HCT116 (cell line): ENCODE measurements around the gene CELF2. TPM values are rescaled to one million over a fixed set of nuclear protein-coding genes. Genes with fewer than 3 reads are reported as not detected.

Source experiments
- ATAC-seq: fragments of 200-7000 bp; cut with Tn5 transposase; 2 replicates; pipeline ENCODE4 v1.9.1; 2020; ENCODE audit warnings: mild to moderate bottlenecking, moderate library complexity
- BruUV-seq: library from RNA; stranded (reverse); fragments of 400-500 nt; replicated peaks from 2 replicates; lab custom pipeline; 2021; lab: Mats Ljungman, UMichigan
- CTCF ChIA-PET: fragments of 300-600 bp; sonication (Branson Sonifier 250); formaldehyde crosslinking; loops from one replicate; lab custom pipeline; 2021; ENCODE audit warnings: antibody characterized with exemption; lab: Charles Lee
- POLR2A ChIA-PET: fragments of 300-600, 350-600 bp; sonication (Branson Sonifier 250); formaldehyde crosslinking; loops from one replicate; lab custom pipeline; 2021; ENCODE audit warnings: antibody characterized with exemption; lab: Charles Lee
- RAD21 ChIA-PET, 2 experiments: fragments of 300-600 bp; sonication (Branson Sonifier 250); formaldehyde crosslinking; loops; one replicate each; lab custom pipeline; 2023; ENCODE audit warnings: low total read pairs in 2 of 2; ENCODE audit not compliant: uncharacterized antibody in 2 of 2, unreplicated experiment in 2 of 2, low non-redundant PET in 1 of 2; lab: Charles Lee
- DNase-seq: peaks from one replicate; pipeline ENCODE4 v3.0.0-alpha.2; 2010; ENCODE audit warnings: low read depth, low spot score
- H2AFZ ChIP-seq: fragments of 200-600 bp; shearing (Covaris generic), sonication (generic); 2 replicates; pipeline ENCODE4 v1.6.1; 2017; ENCODE audit warnings: low read depth, mixed run types, mixed read lengths, antibody characterized with exemption, low read length; ENCODE audit not compliant: poor library complexity, severe bottlenecking
- H3K27ac ChIP-seq: 2 replicates; pipeline ENCODE4 v1.5.1; 2012; ENCODE audit warnings: low read depth, low read length
- H3K27me3 ChIP-seq: fragments of 200-600 bp; sonication (generic); 2 replicates; pipeline ENCODE4 v1.6.1; 2016; ENCODE audit warnings: mixed run types, low read length, mixed read lengths; ENCODE audit not compliant: insufficient read depth
- H3K36me3 ChIP-seq, 2 experiments: fragments of 200-500 bp in 1 of 2; fragments of 200-600 bp in 1 of 2; sonication (Bioruptor generic) in 1 of 2; sonication (generic) in 1 of 2; 2 replicates each; pipeline versions ENCODE4 v1.5.1 to v1.6.1; 2014 to 2016; ENCODE audit warnings: low read length in 2 of 2, inconsistent platforms in 1 of 2, mixed read lengths in 1 of 2, mixed run types in 1 of 2; ENCODE audit not compliant: insufficient read depth in 2 of 2, control insufficient read depth in 1 of 2
- H3K4me1 ChIP-seq, 2 experiments: fragments of 200-600 bp in 1 of 2; sonication (generic) in 1 of 2; 2 replicates each; pipeline versions ENCODE4 v1.5.1 to v1.6.1; 2012 to 2017; ENCODE audit warnings: low read length in 2 of 2, inconsistent platforms in 1 of 2, mild to moderate bottlenecking in 1 of 2, mixed read lengths in 1 of 2, mixed run types in 1 of 2, moderate library complexity in 1 of 2; ENCODE audit not compliant: insufficient read depth in 2 of 2, control insufficient read depth in 1 of 2
- H3K4me2 ChIP-seq: fragments of 200-600 bp; sonication (generic); 2 replicates; pipeline ENCODE4 v1.6.1; 2017; ENCODE audit warnings: mixed run types, low read length, mixed read lengths
- H3K4me3 ChIP-seq, 2 experiments: fragments of 200-600 bp in 1 of 2; sonication (generic) in 1 of 2; replicated peaks in 1 of 2; 2 replicates each; pipeline ENCODE4 v1.5.1; 2011 to 2016; ENCODE audit warnings: low read length in 2 of 2, control low read depth in 1 of 2, low read depth in 1 of 2, mild to moderate bottlenecking in 1 of 2, mixed read lengths in 1 of 2, mixed run types in 1 of 2
- H3K79me2 ChIP-seq: fragments of 200-600 bp; sonication (generic); 2 replicates; pipeline ENCODE4 v1.6.1; 2017; ENCODE audit warnings: mild to moderate bottlenecking, mixed run types, low read length, moderate library complexity, mixed read lengths; ENCODE audit not compliant: insufficient read depth
- H3K9ac ChIP-seq: fragments of 200-600 bp; sonication (generic); 2 replicates; pipeline ENCODE4 v1.6.1; 2016; ENCODE audit warnings: low read length, mixed read lengths
- H3K9me2 ChIP-seq: fragments of 200-600 bp; sonication (generic), shearing (Covaris generic); 2 replicates; pipeline ENCODE4 v1.6.1; 2017; ENCODE audit warnings: mixed run types, mild to moderate bottlenecking, moderate library complexity; ENCODE audit not compliant: insufficient read depth
- H3K9me3 ChIP-seq, 2 experiments: fragments of 200-500 bp in 1 of 2; fragments of 200-600 bp in 1 of 2; sonication (Bioruptor generic) in 1 of 2; sonication (generic) in 1 of 2; 2 replicates each; pipeline ENCODE4 v1.6.1; 2014 to 2017; ENCODE audit warnings: low read length in 2 of 2, mixed read lengths in 2 of 2, inconsistent platforms in 1 of 2, low read depth in 1 of 2, mild to moderate bottlenecking in 1 of 2, mixed run types in 1 of 2, moderate library complexity in 1 of 2; ENCODE audit not compliant: control insufficient read depth in 1 of 2, insufficient read depth in 1 of 2
- H4K20me1 ChIP-seq: fragments of 200-600 bp; sonication (generic), shearing (Covaris generic); 2 replicates; pipeline ENCODE4 v1.6.1; 2017; ENCODE audit warnings: mixed run types, mild to moderate bottlenecking, moderate library complexity; ENCODE audit not compliant: insufficient read depth
- ATF3 ChIP-seq: IDR thresholded peaks from 2 replicates; pipeline ENCODE4 v1.6.1; 2012
- CBX3 ChIP-seq: IDR thresholded peaks from 2 replicates; pipeline ENCODE4 v1.6.1; 2012; ENCODE audit warnings: low read depth
- CTCF ChIP-seq, 3 experiments: fragments of 200-600 bp in 1 of 3; sonication (generic) in 1 of 3; IDR thresholded peaks in 2 of 3; conservative IDR thresholded peaks in 1 of 3; 2 replicates each; pipeline ENCODE4 v1.5.1; 2012 to 2017; ENCODE audit warnings: low read depth in 2 of 3, low read length in 2 of 3, antibody characterized with exemption in 1 of 3, borderline replicate concordance in 1 of 3, control low read depth in 1 of 3, mild to moderate bottlenecking in 1 of 3, mixed read lengths in 1 of 3, mixed run types in 1 of 3, moderate library complexity in 1 of 3; ENCODE audit not compliant: insufficient read depth in 1 of 3
- EGR1 ChIP-seq: IDR thresholded peaks from 2 replicates; pipeline ENCODE4 v1.6.1; 2012; ENCODE audit warnings: low read depth
- EZH2phosphoT487 ChIP-seq: fragments of 200-600 bp; IDR thresholded peaks from 2 replicates; pipeline ENCODE4 v1.6.1; 2018; ENCODE audit warnings: antibody characterized with exemption, borderline replicate concordance
- FOSL1 ChIP-seq: IDR thresholded peaks from 2 replicates; pipeline ENCODE4 v1.6.1; 2012; ENCODE audit warnings: low read depth
- JUND ChIP-seq: IDR thresholded peaks from 2 replicates; pipeline ENCODE4 v1.6.1; 2012
- POLR2AphosphoS5 ChIP-seq: IDR thresholded peaks from 2 replicates; pipeline ENCODE4 v1.6.1; 2011; ENCODE audit warnings: mild to moderate bottlenecking, low read depth, low read length, moderate library complexity
- RAD21 ChIP-seq: IDR thresholded peaks from 2 replicates; pipeline ENCODE4 v1.6.1; 2012; ENCODE audit warnings: low read depth, mild to moderate bottlenecking
- REST ChIP-seq: IDR thresholded peaks from 2 replicates; pipeline ENCODE4 v1.6.1; 2012; ENCODE audit warnings: low read depth
- SIN3A ChIP-seq: IDR thresholded peaks from 2 replicates; pipeline ENCODE4 v1.6.1; 2012; ENCODE audit warnings: low read depth
- SP1 ChIP-seq: IDR thresholded peaks from 2 replicates; pipeline ENCODE4 v1.6.1; 2012; ENCODE audit warnings: low read depth
- SRF ChIP-seq: IDR thresholded peaks from 2 replicates; pipeline ENCODE4 v1.6.1; 2012; ENCODE audit warnings: low read depth
- TCF7L2 ChIP-seq: IDR thresholded peaks from 2 replicates; pipeline ENCODE4 v1.7.0; 2011; ENCODE audit warnings: borderline replicate concordance, inconsistent platforms; ENCODE audit not compliant: insufficient read depth, insufficient read length; ENCODE audit errors: extremely low read depth
- ZFX ChIP-seq: fragments of 450-650 bp; IDR thresholded peaks from 2 replicates; pipeline ENCODE4 v1.6.1; 2017
- intact Hi-C: fragments of 100-400 bp; cut with micrococcal nuclease; formaldehyde crosslinking; loops from 2 replicates; pipeline ENCODE4 v1.10.0; 2022
- total RNA-seq: library from RNA; stranded (reverse); gene quantifications from one replicate; pipeline ENCODE4 v1.2.1, GENCODE V29; 2021; ENCODE audit not compliant: unreplicated experiment

CELF2 gene
- total RNA-seq, 1 experiment from 2014 or later, result 0.66 TPM

- Histone ChIP-seq H3K9ac (no peak overlapping the region), H3K36me3 (no peaks in the 10 kb centered on the region), H3K4me2 (no peak overlapping the region), H2AFZ (no peak overlapping the region), H4K20me1 (no peaks in the 10 kb centered on the region), H3K9me2 (no peaks in the 10 kb centered on the region), H3K27me3 (no peaks in the 10 kb centered on the region), H3K27ac (no peak overlapping the region), H3K9me3 (no peaks in the 10 kb centered on the region; a peak in 2 of 4 replicates), H3K4me3 (no peak overlapping the region), H3K79me2 (no peaks in the 10 kb centered on the region), H3K4me1 (no peaks in the 10 kb centered on the region)
- ChIA-PET RAD21 (no interaction called here), CTCF (no interaction called here), POLR2A (no interaction called here)
- BruUV-seq, result no TSS peak
- DNase-seq (no peak), ATAC-seq (no peak)
- intact Hi-C loops, result no loop called here
- TF ChIP-seq FOSL1, result no peak
- TF ChIP-seq ZFX, result no peak
- no peak for TF ChIP-seq TCF7L2
- TF ChIP-seq CBX3, result no peak
- TF ChIP-seq EGR1, result no peak
- no peak for TF ChIP-seq JUND
- TF ChIP-seq SP1, result no peak
- TF ChIP-seq EZH2phosphoT487, result no peak
- TF ChIP-seq RAD21, result no peak
- no peak for TF ChIP-seq SIN3A
These were observed 76.4 kb downstream of the CELF2 start for GRCh38 chr10:11093771-11094736.

GRCh38 chr10:11095374-11095801 is 77.7 kb downstream of the CELF2 start:
- DNase-seq, result no peak
- H3K9me2 ChIP-seq, result no peaks in the 10 kb centered on the region
- no peak overlapping the region for H3K4me2 ChIP-seq
- no peaks in the 10 kb centered on the region for H4K20me1 ChIP-seq
- no TSS peak for BruUV-seq
- POLR2A ChIA-PET, result no interaction called here
- RAD21 ChIA-PET, result no interaction called here
- H3K4me3 ChIP-seq, result no peak overlapping the region
- no peaks in the 10 kb centered on the region for H3K79me2 ChIP-seq
- H3K4me1 ChIP-seq, result no peaks in the 10 kb centered on the region
- no peaks in the 10 kb centered on the region; a peak in 2 of 4 replicates for H3K9me3 ChIP-seq
- no peaks in the 10 kb centered on the region for H3K27me3 ChIP-seq
- no peak overlapping the region for H3K27ac ChIP-seq
- H2AFZ ChIP-seq, result no peak overlapping the region
- H3K36me3 ChIP-seq, result no peaks in the 10 kb centered on the region
- CTCF ChIA-PET, result no interaction called here
- H3K9ac ChIP-seq, result no peak overlapping the region
- no peak for ATAC-seq
- intact Hi-C loops, result no loop called here
- no peak for TF ChIP-seq JUND
- TF ChIP-seq SRF, result no peak
- no peak for TF ChIP-seq TCF7L2
- no peak for TF ChIP-seq ATF3
- TF ChIP-seq EGR1, result no peak
- TF ChIP-seq REST, result no peak
- no peak for TF ChIP-seq POLR2AphosphoS5
- no peak for TF ChIP-seq CTCF (IDR thresholded peaks at IDR 0.05 in 2 of 3, conservative IDR thresholded peaks at IDR 0.05 in 1 of 3; ENCODE audit: borderline replicate concordance in 1 of 3, insufficient read depth in 1 of 3, low read depth in 2 of 3, low read length in 2 of 3)
- no peak for TF ChIP-seq ZFX
- TF ChIP-seq FOSL1, result no peak
